Limb (tissue), 2 donors: ENCODE results near the gene RGS13.

Experiments used
- DNase-seq, 2 donors: peaks; one replicate each; pipeline ENCODE4 v3.0.0-alpha.2; 2016; ENCODE audit errors: extremely low spot score in 2 of 2

Gene RGS13

GRCh38 chr1:192626366-192627179, 9.4 kb upstream of the RGS13 start:
- DNase-seq = no peak

GRCh38 chr1:192627901-192628300, 8.0 kb upstream of the RGS13 start:
- no peak for DNase-seq

- DNase-seq = no peak
Observed at GRCh38 chr1:192628396-192629057, 7.4 kb upstream of the RGS13 start.

GRCh38 chr1:192629612-192630011, 6.3 kb upstream of the RGS13 start:
- DNase-seq = no peak

- DNase-seq = no peak
Observed at GRCh38 chr1:192630521-192631287, 5.2 kb upstream of the RGS13 start.

GRCh38 chr1:192631749-192632148, 4.2 kb upstream of the RGS13 start:
- DNase-seq = no peak

- no peak for DNase-seq
Observed at GRCh38 chr1:192632188-192632587, 3.8 kb upstream of the RGS13 start.

GRCh38 chr1:192632641-192633532, 3.1 kb upstream of the RGS13 start:
- DNase-seq = no peak

GRCh38 chr1:192633533-192634253, 2.3 kb upstream of the RGS13 start:
- DNase-seq = no peak

- no peak for DNase-seq
Observed at GRCh38 chr1:192635041-192635440, 906 bp upstream of the RGS13 start.

GRCh38 chr1:192639607-192640368, 3.8 kb downstream of the RGS13 start:
- no peak for DNase-seq

- no peak for DNase-seq
Observed at GRCh38 chr1:192652159-192652558, 16.2 kb downstream of the RGS13 start.

GRCh38 chr1:192654120-192654519, 18.2 kb downstream of the RGS13 start:
- no peak for DNase-seq

- DNase-seq = no peak
Observed at GRCh38 chr1:192654591-192655251, 18.8 kb downstream of the RGS13 start.

- no peak for DNase-seq
Observed at GRCh38 chr1:192657760-192658159, 21.8 kb downstream of the RGS13 start.

GRCh38 chr1:192658255-192658654, 22.3 kb downstream of the RGS13 start:
- DNase-seq = no peak

- DNase-seq = no peak
Observed at GRCh38 chr1:192660613-192661012, 24.7 kb downstream of the RGS13 start.

- no peak for DNase-seq
Observed at GRCh38 chr1:192668409-192668983, 32.5 kb downstream of the RGS13 start.

GRCh38 chr1:192669174-192669573, 33.2 kb downstream of the RGS13 start:
- DNase-seq = no peak
